ENCODE results near the gene SLC25A1. TPM values are rescaled to one million over a fixed set of nuclear protein-coding genes. Genes with fewer than 3 reads are reported as not detected.

SLC25A1 gene
- total RNA-seq, 1 experiment from 2014 or later = 151 TPM

- Histone ChIP-seq H3K56ac (ENCODE audit: insufficient read length, low read depth, low read length) (no peak overlapping the region), H2BK20ac (ENCODE audit: low read depth, low read length, poor library complexity, severe bottlenecking) (no peak overlapping the region), H3K79me1 (ENCODE audit: insufficient read depth, low read depth, low read length, poor library complexity, severe bottlenecking) (peaks cover 6% of the 10 kb centered on the region), H3T11ph (ENCODE audit: low read length) (no peak overlapping the region), H3K9me3 (ENCODE audit: control insufficient read depth, low read depth, low read length) (no peaks in the 10 kb centered on the region), H4K5ac (ENCODE audit: insufficient read length, low read depth, low read length) (no peak overlapping the region), H2AK5ac (ENCODE audit: insufficient read length, low read length) (no peak overlapping the region), H2BK15ac (ENCODE audit: low read depth, low read length) (no peak overlapping the region), H3K27me3 (ENCODE audit: insufficient read depth, low read length) (peaks cover 2% of the 10 kb centered on the region; the same call in 1 of the 2 replicates), H4K8ac (replicated peaks; ENCODE audit: insufficient read length, low read depth, low read length) (no peak overlapping the region), H3K4ac (ENCODE audit: low read depth, low read length) (no peak overlapping the region; the same call in 1 of the 2 replicates), H3K4me1 (ENCODE audit: insufficient read depth, low read length) (peaks cover 3% of the 10 kb centered on the region; the same call in 1 of the 2 replicates), H4K91ac (ENCODE audit: insufficient read length, low read depth, low read length) (no peak overlapping the region), H3K14ac (ENCODE audit: insufficient read depth, low read length) (no peak overlapping the region), H4K20me1 (ENCODE audit: control insufficient read depth, insufficient read depth, insufficient read length) (peaks cover 2% of the 10 kb centered on the region), H3K18ac (ENCODE audit: insufficient read length, low read depth, low read length) (no peak overlapping the region), H3K9ac (ENCODE audit: extremely low read depth, insufficient read length, low read length) (no peak overlapping the region), H3K27ac (ENCODE audit: insufficient read length, low read depth, low read length) (peak overlapping the region; percentile 2), H3K23ac (ENCODE audit: insufficient read length, low read depth, low read length) (no peak overlapping the region), H2BK5ac (ENCODE audit: insufficient read length, low read length) (no peak overlapping the region), H3K79me2 (ENCODE audit: insufficient read depth, low read length) (peaks cover 10% of the 10 kb centered on the region; the same call in 1 of the 2 replicates), H2AFZ (ENCODE audit: low read length) (no peak overlapping the region), H3K23me2 (ENCODE audit: insufficient read length, low read depth, low read length, poor library complexity, severe bottlenecking) (peaks cover 20% of the 10 kb centered on the region), H2BK120ac (ENCODE audit: low read depth, low read length, poor library complexity, severe bottlenecking) (no peak overlapping the region), H2BK12ac (ENCODE audit: insufficient read length, low read depth, low read length) (no peak overlapping the region), H3K4me2 (ENCODE audit: insufficient read depth, insufficient read length, low read length) (no peak overlapping the region)
- Mint-ChIP-seq H3K36me3 (ENCODE audit: insufficient read depth in 1 of 3, low read depth in 3 of 3) (peaks cover 0 to 22% (median 15%) of the 10 kb centered on the region in 3 experiments; a peak in 5 of 7 replicates), H3K9me3 (no peaks in the 10 kb centered on the region), H3K4me1 (peaks cover 48 to 54% of the 10 kb centered on the region in 2 experiments), H3K27me3 (ENCODE audit: low read depth) (peaks cover 14% of the 10 kb centered on the region), H3K4me3 (no peak overlapping the region), H3K27ac (peak overlapping the region in 2 of 3 experiments; percentile 40 to 55; a peak in 2 of 7 replicates)
- DNase-seq = no peak
- TF ChIP-seq CTCF (conservative IDR thresholded peaks at IDR 0.05) = no peak
- no CpG with 5 or more reads among the region's 7 CpGs for WGBS (ENCODE audit: extremely low coverage, insufficient read length, low lambda C conversion rate)
Observed at GRCh38 chr22:19175026-19175601, 3.4 kb downstream of the SLC25A1 start.

Data from H9 (cell line).